Fibroblast of pulmonary artery (primary cell): Measurements from ENCODE around the gene CNNM3.

ENCODE experiments used
- DNase-seq: peaks from one replicate; pipeline ENCODE4 v3.0.0-alpha.2; 2010; ENCODE audit warnings: low read depth
- H3K4me3 ChIP-seq: replicated peaks from 2 replicates; pipeline ENCODE4 v1.5.1; 2011; ENCODE audit warnings: low read depth, mild to moderate bottlenecking, control low read depth, low read length, moderate library complexity
- TF ChIP-seq, protein P1 (sequence below): IDR thresholded peaks from 2 replicates; pipeline ENCODE4 v1.5.1; 2011; ENCODE audit warnings: mild to moderate bottlenecking, control low read depth, low read length, inconsistent platforms; ENCODE audit errors: missing control alignments

Gene CNNM3

DNA sequence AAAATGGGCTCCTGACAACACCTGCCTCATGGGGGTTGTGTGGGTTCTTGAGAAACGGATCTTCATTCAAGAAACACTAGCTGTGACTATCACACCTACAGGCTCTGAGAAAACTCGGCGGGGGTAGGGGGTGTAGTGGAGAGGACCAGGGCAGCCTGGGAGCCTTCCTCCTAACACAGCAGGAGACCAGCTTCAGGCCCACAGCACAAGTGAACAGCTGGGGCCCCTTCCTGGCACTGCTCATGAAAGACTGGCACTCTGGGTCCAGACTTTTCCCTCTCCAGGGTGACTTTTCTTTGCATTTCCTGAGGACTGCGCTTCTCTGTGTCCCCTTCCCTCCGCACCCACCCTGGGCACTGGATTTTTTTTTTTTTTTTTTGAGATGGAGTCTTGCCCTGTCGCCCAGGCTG is 61.0 kb downstream of the CNNM3 start:
- TF ChIP-seq, protein P1, sequence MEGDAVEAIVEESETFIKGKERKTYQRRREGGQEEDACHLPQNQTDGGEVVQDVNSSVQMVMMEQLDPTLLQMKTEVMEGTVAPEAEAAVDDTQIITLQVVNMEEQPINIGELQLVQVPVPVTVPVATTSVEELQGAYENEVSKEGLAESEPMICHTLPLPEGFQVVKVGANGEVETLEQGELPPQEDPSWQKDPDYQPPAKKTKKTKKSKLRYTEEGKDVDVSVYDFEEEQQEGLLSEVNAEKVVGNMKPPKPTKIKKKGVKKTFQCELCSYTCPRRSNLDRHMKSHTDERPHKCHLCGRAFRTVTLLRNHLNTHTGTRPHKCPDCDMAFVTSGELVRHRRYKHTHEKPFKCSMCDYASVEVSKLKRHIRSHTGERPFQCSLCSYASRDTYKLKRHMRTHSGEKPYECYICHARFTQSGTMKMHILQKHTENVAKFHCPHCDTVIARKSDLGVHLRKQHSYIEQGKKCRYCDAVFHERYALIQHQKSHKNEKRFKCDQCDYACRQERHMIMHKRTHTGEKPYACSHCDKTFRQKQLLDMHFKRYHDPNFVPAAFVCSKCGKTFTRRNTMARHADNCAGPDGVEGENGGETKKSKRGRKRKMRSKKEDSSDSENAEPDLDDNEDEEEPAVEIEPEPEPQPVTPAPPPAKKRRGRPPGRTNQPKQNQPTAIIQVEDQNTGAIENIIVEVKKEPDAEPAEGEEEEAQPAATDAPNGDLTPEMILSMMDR = no peak
- no peak for DNase-seq
- no peak overlapping the region for H3K4me3 ChIP-seq

DNA sequence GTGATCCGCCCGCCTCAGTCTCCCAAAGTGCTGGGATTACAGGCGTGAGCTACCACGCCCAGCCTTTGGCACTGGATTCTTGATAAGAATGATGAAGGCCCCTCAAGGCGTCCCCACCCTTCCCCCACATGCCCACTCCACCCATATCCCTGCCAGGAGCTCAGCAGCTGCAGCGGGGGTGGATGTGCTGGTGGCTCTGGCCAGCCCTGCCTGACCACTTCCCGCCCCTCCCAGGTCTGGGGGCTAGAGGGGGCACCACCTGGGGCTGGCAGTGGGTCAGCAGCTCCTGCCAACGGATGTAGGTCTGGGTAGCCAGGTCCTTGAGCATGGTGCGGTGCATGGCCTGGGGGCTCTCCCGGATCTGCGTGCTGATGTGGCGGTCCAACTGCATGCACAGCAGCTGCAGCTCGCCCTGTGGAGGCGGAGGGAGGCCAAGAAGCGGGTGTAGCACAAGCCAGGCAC is 61.6 kb downstream of the CNNM3 start:
- H3K4me3 ChIP-seq = no peak overlapping the region
- no peak for DNase-seq
- TF ChIP-seq, protein P1 = no peak

GRCh38 chr2:96878171-96878570 is 62.1 kb downstream of the CNNM3 start:
- DNase-seq = no peak
- H3K4me3 ChIP-seq = no peak overlapping the region
- TF ChIP-seq, protein P1 = no peak

DNA sequence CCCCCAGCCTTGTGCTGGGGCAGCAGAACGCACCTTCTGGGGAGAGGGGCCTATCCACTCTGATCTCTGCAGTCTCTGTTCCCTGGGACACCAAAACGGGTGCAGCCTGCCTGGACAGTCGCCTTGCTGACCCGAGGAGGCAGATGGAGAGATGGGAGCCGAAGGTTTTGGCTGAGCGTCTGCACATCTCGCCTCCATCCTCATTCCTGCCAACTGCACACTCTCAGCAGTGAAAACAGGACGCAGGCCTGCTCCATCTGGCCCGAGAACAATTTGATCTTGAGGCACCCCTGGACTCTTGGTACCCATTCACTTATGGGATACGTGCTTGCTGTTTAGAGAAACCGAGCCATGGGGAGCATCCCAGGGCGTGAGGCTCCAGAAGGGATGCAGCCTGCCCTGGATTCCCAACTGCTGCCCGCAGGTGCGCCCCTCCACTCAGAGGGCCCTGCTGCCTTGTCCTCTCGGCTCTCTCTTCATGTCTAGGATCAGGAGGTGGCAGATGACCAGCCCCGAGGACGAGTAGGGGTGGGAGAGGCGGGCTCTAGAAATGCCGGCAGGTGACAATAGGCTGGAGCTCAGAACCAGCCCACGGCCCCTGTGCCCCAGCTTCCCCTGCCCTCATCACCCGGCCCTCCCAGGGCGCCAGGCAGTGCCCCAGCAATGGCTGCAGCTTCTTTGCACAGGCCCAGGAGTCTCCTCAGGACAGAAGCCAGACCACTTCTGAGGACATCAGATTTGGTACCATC is 62.9 kb downstream of the CNNM3 start:
- no peak for DNase-seq
- TF ChIP-seq, protein P1 = no peak
- H3K4me3 ChIP-seq = no peak overlapping the region

DNA sequence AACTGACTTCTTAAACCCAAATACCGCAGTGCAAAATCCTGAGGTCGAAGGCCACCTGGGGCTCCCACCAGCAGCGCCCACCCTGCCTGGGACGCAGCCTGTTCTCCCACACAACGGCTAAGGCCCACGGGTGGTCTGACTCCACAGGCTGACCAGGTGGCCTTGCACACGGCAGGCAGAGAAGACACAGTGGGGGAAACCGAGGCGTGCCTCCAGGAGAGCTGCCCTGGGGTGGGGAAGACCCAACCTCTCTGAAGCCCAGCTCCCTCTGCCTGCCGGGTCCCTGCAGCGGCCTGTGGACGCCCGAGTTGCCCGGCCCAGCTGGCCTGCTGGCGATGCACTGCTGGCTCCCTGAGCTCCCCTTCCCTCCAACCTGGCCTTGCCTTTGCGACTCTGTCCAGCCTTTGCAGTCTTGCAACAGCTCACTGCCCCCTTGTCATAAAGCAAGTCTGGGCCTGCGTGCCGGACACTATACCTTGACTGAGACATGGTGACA is 63.5 kb downstream of the CNNM3 start:
- TF ChIP-seq, protein P1 = no peak
- no peak overlapping the region for H3K4me3 ChIP-seq
- DNase-seq = no peak

DNA sequence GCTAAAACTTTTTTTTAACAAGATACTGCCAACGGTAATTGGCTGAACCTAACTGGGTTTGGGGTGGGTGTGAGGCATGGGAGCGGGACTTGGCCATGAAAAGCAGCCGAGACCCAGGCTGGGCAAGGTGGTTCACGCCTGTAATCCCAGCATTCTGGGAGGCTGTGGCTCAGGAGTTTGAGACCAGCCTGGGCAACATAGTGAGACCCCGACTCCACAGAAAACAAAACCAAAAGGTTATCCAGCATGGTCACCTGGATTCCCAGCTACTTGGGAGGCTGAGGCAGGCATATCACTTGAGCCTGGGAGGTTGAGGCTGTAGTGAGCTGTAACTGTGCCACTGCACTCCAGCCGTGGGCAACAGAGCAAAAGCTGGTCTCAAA is 64.8 kb downstream of the CNNM3 start:
- no peak overlapping the region for H3K4me3 ChIP-seq
- no peak for DNase-seq
- TF ChIP-seq, protein P1 = no peak
